ENCODE results near the gene GGPS1.
A peak's percentile ranks its signal among the peaks of the same experiment; 100 is the strongest.
"Not testable (repeated sequence)": the region's sequence is repeated elsewhere in the genome, so short reads cannot be mapped to it uniquely, and the experiment has no call there.

GGPS1 gene

DNA sequence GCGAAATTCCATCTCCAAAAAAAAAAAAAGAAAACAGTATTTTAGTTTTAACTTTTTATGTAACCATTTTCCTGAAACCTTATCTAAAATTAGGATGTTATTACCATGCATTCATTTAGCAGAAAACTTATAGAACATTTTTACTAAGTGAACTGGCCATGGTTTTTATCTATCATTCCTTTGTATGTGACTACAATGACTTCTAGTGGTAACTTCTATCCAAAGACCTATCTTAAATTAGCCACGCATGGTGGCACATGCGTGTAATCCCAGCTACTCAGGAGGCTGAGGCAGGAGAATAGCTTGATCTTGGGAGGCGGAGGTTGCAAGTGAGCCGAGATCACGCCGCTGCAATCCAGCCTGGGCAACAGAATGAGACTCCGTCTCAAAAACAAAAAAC, 11.4 kb downstream of the GGPS1 start:
- no peak for DNase-seq (ENCODE audit: low read depth)

- DNase-seq (ENCODE audit: low read depth) = no peak
Observed at GRCh38 chr1:235341334-235341733, 13.0 kb downstream of the GGPS1 start.

- DNase-seq (ENCODE audit: low read depth) = no peak
Observed at GRCh38 chr1:235342039-235342438, 13.7 kb downstream of the GGPS1 start.

GRCh38 chr1:235342471-235342870, 14.1 kb downstream of the GGPS1 start:
- DNase-seq (ENCODE audit: low read depth) = no peak

GRCh38 chr1:235343726-235344125, 15.4 kb downstream of the GGPS1 start:
- no peak for DNase-seq (ENCODE audit: low read depth)

GRCh38 chr1:235351441-235351840, 23.1 kb downstream of the GGPS1 start:
- DNase-seq (ENCODE audit: low read depth) = no peak

- no peak for DNase-seq (ENCODE audit: low read depth)
Observed at GRCh38 chr1:235351898-235352297, 23.5 kb downstream of the GGPS1 start.

GRCh38 chr1:235357485-235358373, 29.4 kb downstream of the GGPS1 start:
- no peak for DNase-seq (ENCODE audit: low read depth)

DNA sequence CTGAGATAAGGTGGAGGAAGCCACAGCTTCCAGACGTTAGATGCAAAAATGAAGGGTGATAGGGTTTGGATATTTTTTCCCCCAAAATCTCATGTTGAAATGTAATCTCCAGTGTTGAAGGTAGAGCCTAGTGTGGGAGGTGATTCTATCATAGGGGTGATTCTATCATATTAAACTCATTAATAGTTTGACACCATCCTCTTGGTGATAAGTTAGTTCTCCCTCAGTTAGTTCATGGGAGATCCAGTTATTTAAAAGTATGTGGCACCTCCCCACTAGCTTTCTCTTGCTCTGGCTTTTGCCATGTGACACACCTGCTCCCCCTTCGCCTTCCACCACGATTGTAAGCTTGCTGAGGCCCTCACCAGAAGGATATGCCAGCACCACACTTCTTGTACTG, 30.5 kb downstream of the GGPS1 start:
- no peak for DNase-seq (ENCODE audit: low read depth)

DNA sequence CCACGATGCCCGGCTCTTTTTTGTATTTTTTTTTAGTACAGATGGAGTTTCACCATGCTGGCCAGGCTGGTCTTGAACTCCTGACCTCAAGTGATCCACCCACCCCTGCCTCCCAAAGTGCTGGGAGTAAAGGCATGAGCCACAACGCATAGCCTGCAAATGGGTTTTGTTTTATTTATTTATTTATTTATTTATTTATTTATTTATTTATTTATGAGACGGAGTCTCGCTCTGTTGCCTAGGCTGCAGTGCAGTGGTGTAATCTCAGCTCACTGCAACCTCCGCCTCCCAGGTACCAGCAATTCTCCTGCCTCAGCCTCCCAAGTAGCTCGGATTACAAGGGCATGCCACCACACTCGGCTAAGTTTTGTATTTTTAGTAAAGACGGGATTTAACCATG, 35.8 kb downstream of the GGPS1 start:
- DNase-seq (ENCODE audit: low read depth) = not testable (repeated sequence)

DNA sequence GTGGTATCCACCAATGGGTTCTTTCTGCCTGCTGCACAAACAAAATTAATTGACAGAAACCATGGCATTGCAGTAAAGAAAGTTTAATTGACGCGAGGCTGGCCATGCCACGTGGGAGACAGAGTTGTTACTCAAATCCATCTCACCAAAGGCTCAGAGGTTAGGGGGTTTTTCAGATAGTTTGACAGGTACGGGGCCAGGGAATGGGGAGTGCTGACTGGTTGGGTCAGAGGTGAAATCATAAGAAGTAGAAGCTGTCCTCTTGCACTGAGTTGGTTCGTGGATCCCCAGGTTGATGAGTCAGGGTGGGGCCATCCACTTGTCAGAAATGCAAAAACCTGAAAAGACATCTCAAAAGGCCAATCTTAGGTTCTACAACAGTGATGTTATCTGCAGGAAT, 37.9 kb downstream of the GGPS1 start:
- no peak for DNase-seq (ENCODE audit: low read depth)

- peak; percentile 92 for DNase-seq (ENCODE audit: low read depth)
Observed at GRCh38 chr1:235367000-235367908, 38.9 kb downstream of the GGPS1 start, which contains the start of gene TBCE. TBCE (plus strand) TSS chr1:235367427; CDS start chr1:235380050, 12,623 bp downstream.

DNA sequence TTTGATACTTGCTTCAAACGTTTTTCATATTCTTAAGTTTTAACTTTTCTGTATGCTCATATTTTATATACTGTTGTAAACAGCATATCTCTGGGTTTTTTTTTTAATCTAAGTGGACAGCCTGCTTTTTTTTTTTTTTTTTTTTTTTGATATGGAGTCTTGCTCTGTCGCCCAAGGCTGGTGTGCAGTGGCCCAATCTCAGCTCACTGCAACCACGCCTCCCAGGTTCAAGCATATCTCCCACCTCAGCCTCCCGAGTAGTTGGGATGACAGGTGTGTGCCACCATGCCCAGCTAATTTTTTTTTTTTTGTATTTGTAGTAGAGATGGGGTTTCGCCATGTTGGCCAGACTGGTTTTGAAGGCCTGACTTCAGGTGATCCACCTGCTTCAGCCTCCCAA, 40.1 kb downstream of the GGPS1 start:
- no peak for DNase-seq (ENCODE audit: low read depth)

DNA sequence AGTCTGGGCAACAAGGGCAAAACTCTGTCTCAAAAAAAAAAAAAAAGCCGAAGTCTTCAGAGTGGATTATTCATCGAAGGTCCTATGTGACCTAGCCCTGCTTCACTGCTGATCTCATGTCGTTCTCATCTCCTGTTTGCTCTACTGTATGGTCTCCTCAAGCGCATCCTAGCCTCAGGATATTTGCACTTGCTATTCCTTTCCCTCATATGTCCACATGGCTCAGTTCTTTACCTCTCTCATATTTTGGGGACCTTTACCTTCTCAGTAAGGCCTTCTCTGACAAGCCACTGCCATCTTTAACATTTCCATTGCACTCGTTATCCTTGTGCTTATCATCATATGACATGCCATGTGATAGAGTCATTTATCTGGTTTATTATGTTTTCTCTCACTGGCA, 41.4 kb downstream of the GGPS1 start:
- no peak for DNase-seq (ENCODE audit: low read depth)

- DNase-seq (ENCODE audit: low read depth) = no peak
Observed at GRCh38 chr1:235375919-235376605, 47.7 kb downstream of the GGPS1 start.

DNA sequence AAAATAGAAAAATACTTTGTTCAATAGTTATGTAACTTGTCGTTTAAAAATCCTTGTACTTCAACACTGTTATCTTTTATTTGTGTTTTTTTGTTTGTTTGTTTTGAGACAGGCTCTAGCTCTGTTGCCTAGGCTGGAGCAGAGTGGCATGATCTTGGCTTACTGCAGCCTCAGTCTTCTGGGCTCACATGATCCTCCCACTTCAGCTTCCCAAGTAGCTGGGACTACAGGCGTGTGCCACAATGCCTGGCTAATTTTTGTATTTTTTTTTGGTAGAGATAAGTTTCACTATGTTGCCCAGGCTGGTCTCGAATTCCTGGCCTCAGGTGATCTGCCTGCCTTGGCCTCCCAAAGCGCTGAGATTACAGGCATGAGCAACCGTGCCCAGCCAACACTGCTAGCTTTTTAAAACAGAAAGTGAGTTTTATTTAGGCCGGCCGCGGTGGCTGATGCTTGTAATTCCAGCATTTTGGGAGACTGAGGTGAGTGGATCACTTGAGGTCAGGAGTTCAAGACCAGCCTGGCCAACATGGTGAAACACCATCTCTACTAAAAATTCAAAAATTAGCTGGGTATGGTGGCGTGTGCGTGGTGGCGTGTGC, 49.9 kb downstream of the GGPS1 start:
- DNase-seq (ENCODE audit: low read depth) = not testable (repeated sequence)

GRCh38 chr1:235381955-235382739, 53.8 kb downstream of the GGPS1 start:
- DNase-seq (ENCODE audit: low read depth) = not testable (repeated sequence)

- not testable (repeated sequence) for DNase-seq (ENCODE audit: low read depth)
Observed at GRCh38 chr1:235385633-235386032, 57.3 kb downstream of the GGPS1 start.

DNA sequence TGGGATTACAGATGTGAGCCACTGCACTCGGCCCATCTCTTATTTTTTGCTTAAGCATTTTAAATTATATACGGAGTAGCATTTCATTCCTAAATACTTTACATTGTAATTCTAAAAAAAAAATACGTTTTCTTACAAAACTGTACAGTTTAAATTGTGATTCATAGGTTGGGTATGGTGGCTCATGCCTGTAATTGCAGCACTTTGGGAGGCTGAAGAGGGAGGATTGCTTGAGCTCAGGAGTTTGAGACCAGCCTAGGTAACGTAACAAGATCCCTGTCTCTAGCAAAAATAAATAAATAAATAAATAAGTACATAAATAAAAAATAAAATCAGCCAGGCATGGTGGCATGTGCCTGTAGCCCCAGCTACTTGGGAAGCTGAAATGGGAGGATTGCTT, 63.5 kb downstream of the GGPS1 start:
- no peak for DNase-seq (ENCODE audit: low read depth)

Measured in fibroblast of the conjunctiva (primary cell).